GM12865 (cell line): Measurements from ENCODE around the gene MYO18A.
"Not testable (repeated sequence)": the region's sequence is repeated elsewhere in the genome, so short reads cannot be mapped to it uniquely, and the experiment has no call there.

Experiments
- DNase-seq: peaks from one replicate; pipeline ENCODE4 v3.0.0; 2010; ENCODE audit warnings: low read depth
- H3K4me3 ChIP-seq: 2 replicates; pipeline ENCODE4 v1.5.1; 2011; ENCODE audit warnings: mild to moderate bottlenecking, low read depth, low read length, control low read depth
- CTCF ChIP-seq: IDR thresholded peaks from 2 replicates; pipeline ENCODE4 v1.5.1; 2011; ENCODE audit warnings: low read length, control low read depth, low read depth, inconsistent platforms; ENCODE audit not compliant: insufficient read depth; ENCODE audit errors: missing control alignments

The MYO18A gene

GRCh38 chr17:29169806-29170591 lies 10.2 kb downstream of the MYO18A start:
- no peak for TF ChIP-seq CTCF
- no peak for DNase-seq
- no peak overlapping the region for H3K4me3 ChIP-seq

- not testable (repeated sequence) for DNase-seq, H3K4me3 ChIP-seq
Measured at GRCh38 chr17:29168759-29169126, 11.5 kb downstream of the MYO18A start.

GRCh38 chr17:29168079-29168758 lies 12.0 kb downstream of the MYO18A start:
- TF ChIP-seq CTCF, result no peak
- no peak overlapping the region for H3K4me3 ChIP-seq
- no peak for DNase-seq

- DNase-seq, result no peak
- TF ChIP-seq CTCF, result no peak
- H3K4me3 ChIP-seq, result no peak overlapping the region
Measured at GRCh38 chr17:29167393-29168078, 12.7 kb downstream of the MYO18A start.

GRCh38 chr17:29166507-29166887 lies 13.7 kb downstream of the MYO18A start:
- no peak for DNase-seq
- no peak for TF ChIP-seq CTCF
- H3K4me3 ChIP-seq, result no peak overlapping the region

- no peak for DNase-seq
- TF ChIP-seq CTCF, result no peak
- no peak overlapping the region for H3K4me3 ChIP-seq
Measured at GRCh38 chr17:29165800-29166506, 14.2 kb downstream of the MYO18A start.

- DNase-seq, result no peak
- H3K4me3 ChIP-seq, result no peak overlapping the region
- no peak for TF ChIP-seq CTCF
Measured at GRCh38 chr17:29165261-29165660, 14.9 kb downstream of the MYO18A start.
